Muscle of arm (tissue), 14 donors: ENCODE measurements around the gene IL9R. TPM values are rescaled to one million over a fixed set of nuclear protein-coding genes. Genes with fewer than 3 reads are reported as not detected.
"Not testable (repeated sequence)": the region's sequence is repeated elsewhere in the genome, so short reads cannot be mapped to it uniquely, and the experiment has no call there.

Experiments used
- DNase-seq: peaks from one replicate; pipeline ENCODE4 v3.0.0-alpha.2; 2013
- long read RNA-seq, 11 donors: transcript quantifications; one replicate each; lab custom pipeline, GENCODE V29; 2026
- polyA plus RNA-seq, 12 donors: library from polyadenylated mRNA; unstranded; fragments of 120-200 nt; gene quantifications; one replicate each; pipeline ENCODE4 v1.2.1, GENCODE V29; 2013; ENCODE audit not compliant: insufficient read length in 12 of 12

Gene IL9R, protein sequence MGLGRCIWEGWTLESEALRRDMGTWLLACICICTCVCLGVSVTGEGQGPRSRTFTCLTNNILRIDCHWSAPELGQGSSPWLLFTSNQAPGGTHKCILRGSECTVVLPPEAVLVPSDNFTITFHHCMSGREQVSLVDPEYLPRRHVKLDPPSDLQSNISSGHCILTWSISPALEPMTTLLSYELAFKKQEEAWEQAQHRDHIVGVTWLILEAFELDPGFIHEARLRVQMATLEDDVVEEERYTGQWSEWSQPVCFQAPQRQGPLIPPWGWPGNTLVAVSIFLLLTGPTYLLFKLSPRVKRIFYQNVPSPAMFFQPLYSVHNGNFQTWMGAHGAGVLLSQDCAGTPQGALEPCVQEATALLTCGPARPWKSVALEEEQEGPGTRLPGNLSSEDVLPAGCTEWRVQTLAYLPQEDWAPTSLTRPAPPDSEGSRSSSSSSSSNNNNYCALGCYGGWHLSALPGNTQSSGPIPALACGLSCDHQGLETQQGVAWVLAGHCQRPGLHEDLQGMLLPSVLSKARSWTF
- under 1 TPM in 1 of 12 donors, not detected in 11; 0.11 TPM for polyA plus RNA-seq
- long read RNA-seq, donor 1 = 0 reads
- long read RNA-seq, donor 2 = 0 reads
- long read RNA-seq, donor 3 = 0 reads
- long read RNA-seq, donor 4 = 0 reads
- long read RNA-seq, donor 5 = 0 reads
- long read RNA-seq, donor 6 = 0 reads
- long read RNA-seq, donor 7 = 0 reads
- long read RNA-seq, donor 8 = 0 reads
- long read RNA-seq, donor 9 = 0 reads
- long read RNA-seq, donor 10 = 0 reads
- long read RNA-seq, donor 11 = 0 reads

- no peak for DNase-seq
These were observed at the start of gene IL9R for GRCh38 chrX:155997436-155997835. TSS of gene IL9R (plus strand) at chrX:155997696. CDS start at chrX:155997760, 64 bp downstream.

DNA sequence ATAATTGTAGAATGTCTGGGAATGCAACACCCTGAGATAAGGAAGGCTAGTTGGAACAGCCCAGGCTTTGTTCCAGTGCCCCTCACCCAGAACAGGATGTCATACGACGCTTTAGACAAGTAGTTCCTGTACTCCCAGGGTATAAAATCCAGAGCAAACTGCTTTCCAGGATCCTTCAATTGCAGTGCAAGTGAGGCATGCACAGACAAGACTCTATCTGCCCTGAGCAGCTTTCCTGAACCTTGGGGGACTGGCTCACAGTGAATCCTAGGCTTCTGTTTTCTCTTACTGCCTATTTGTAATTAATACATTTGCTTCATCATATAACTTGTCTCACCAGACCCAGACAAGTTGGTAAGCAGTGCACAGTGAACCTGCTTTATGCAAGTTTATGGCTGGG, 48.4 kb upstream of the IL9R start:
- DNase-seq = no peak

DNA sequence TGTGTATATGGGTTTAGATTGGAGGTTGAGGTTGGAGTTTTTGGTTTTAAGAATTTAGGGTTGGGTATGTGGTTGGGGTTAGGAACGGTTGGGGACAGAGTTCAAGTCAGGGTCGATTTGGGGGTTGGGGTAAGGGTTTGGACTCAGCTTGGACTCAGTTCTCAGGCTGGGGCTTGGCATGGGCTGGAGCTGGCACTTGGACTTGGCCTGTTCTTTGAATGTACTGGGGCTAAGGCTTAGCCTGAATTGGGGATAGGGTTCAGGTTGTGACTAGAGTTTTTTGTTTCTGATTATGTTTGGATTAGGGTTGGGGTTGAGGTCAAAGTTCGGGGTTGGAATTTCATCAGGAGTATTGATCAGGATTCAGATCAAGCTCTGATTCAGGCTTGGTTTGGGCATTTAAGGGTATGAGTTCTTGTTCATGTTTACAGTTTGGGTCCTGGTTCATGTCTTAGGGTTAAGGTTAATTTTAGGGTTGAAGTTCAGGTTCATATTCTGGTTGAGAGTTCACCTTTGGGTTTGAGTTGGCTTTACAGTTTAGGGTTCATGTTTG, 46.2 kb upstream of the IL9R start:
- no peak for DNase-seq

DNA sequence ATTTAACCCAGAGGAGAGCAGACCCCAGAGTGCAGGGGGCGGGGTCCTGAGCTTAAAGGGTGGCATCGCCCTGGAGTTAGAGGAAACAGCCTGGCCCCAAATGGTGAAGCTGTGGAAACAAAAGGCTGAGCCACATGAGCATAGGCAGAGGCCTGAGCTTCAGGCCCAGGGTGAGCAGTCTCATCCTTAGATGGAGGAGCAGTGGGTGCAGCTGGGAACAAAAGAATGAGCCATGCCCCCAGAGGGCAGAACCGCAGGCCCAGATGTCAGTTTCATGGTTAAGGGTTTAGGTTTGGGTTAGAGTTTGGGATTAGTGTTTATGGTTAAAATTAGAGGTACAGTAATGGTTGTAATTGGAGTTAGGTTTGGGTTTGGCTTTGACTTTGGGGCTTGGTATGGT, 44.4 kb upstream of the IL9R start:
- no peak for DNase-seq

- DNase-seq = no peak
These were observed 42.7 kb upstream of the IL9R start for GRCh38 chrX:155954793-155955192.

DNA sequence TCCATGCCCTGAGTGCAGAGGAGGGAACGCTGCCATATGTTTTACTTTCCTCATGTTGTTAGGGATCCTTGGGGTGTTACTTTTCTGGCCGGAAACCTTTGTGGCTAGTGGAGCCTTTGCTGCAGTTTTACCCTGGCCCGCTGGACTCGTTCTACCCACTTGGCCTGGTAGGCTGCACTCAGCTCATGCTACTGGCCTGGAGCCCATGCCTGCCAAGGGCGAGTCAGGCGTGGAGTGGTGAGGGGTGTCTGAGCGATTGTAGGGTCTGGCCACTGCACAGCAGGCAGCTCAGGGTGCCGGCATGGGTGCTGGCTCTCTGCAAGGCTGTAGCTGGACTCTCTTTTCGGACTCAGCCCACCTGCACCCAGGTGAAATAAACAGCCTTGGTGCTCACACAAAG, 41.4 kb upstream of the IL9R start:
- DNase-seq = no peak

- no peak for DNase-seq
These were observed 40.8 kb upstream of the IL9R start for GRCh38 chrX:155956649-155957048.

GRCh38 chrX:155957843-155958242, 39.7 kb upstream of the IL9R start:
- no peak for DNase-seq

- DNase-seq = no peak
These were observed 38.4 kb upstream of the IL9R start for GRCh38 chrX:155959018-155959587.

- DNase-seq = no peak
These were observed 34.6 kb upstream of the IL9R start for GRCh38 chrX:155962906-155963305.

DNA sequence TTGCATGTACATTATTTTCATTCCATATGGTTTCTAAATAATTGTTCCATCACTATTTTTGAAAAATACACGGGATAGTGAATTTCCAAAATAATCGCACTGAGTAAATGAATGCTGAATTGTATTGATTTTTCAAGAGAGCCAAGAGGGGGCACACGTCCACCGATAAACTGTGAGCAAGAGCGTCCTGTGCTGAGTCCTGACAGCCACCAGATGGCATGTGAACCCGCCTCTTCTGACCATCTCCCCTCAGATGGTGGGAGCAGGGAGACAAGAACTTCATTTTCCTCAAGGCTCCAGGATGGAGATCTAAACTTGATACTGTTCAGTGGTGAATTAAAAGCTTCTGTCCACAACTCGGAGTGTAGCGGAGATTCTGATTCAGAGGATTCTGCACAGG, 30.6 kb upstream of the IL9R start:
- no peak for DNase-seq

DNA sequence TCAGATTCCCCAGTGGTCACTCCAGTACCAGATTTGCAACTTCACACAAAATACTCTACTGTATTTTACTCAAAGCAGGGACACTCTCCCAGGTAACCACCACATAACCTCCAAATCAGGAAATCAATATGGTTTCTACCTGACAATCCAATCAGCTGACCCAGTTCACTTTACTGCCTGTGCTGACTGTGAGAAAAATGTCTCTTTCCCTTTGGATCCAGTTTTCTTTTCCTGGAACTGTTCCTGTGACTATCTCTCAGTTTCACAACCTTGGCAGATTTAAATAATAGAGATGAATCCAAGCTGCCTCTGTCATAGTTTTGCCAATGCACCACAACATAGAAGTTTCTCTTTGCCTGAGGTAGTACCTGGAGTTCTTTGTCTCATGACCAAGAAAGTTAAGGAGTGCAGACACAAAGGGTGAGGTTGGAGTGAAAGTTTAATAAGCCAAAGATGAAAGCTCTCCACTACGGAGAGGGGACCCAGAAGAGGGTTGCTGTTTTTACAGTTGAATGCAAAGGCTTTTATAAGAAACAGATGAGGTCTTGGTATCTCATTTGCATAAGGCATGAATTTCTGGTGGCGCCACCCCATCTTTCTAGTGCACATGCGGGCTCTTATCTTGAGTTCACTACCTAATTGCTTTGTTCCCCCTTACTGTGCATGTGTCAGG, 29.7 kb upstream of the IL9R start:
- no peak for DNase-seq

DNA sequence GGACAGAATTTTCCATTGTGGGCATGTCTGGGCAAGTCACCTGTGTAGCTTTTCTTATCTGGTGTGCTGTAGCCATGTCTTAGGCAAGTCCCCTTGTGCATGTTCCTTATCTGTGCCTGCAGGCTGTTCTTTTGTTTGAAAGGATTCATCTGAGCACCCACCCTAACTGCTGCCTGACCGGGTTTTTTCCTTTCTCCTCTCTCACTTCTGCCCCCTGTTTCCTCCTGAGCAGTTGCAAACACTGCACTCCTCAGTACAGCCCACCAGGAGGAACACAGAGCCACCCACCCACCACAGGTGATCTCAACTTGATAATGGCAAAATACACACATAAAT, 29.2 kb upstream of the IL9R start:
- no peak for DNase-seq

GRCh38 chrX:155968791-155969190, 28.7 kb upstream of the IL9R start:
- DNase-seq = no peak

- not testable (repeated sequence) for DNase-seq
These were observed 25.8 kb upstream of the IL9R start for GRCh38 chrX:155971658-155972057.

- DNase-seq = not testable (repeated sequence)
These were observed 25.3 kb upstream of the IL9R start for GRCh38 chrX:155972241-155972640.

DNA sequence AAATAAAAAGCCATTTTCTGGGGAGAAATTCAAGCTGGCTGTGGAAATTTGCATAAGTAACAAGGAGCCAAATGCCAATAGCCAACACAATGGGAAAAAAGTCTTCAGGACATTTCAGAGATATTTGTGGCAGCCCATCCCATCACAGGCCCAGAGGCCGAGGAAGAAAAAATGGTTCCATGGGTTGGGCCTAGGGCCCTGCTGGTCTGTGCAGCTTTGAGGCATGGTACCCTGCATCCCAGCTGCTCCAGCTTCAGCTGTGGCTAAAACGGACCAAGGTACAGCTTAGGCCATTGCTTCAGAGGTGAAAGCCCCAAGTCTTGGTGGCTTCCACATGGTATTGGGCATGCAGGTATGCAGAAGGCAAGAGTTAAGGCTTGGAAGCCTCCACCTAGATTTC, 14.2 kb upstream of the IL9R start:
- DNase-seq = no peak

GRCh38 chrX:155985208-155985607, 12.3 kb upstream of the IL9R start:
- no peak for DNase-seq

DNA sequence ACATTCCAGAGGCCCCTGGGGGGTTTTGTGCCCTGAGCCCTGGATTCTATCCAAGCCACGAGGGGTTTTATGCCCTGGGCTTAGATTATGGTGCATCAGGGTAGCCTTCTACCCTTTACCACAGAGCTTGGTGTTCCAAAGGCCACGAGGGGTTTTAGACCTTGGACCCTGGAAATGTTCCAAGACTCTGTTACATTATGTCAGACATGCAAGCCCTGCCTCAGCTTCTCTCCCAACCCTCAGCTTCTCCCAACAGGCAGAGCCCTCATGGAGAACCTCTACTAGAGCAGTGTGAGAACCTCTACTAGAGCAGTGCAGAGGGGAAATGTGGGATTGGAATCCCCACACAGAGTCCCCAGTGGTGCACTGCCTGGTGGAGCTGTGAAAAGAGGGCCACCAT, 10.5 kb upstream of the IL9R start:
- DNase-seq = not testable (repeated sequence)

- no peak for DNase-seq
These were observed 8.6 kb upstream of the IL9R start for GRCh38 chrX:155988859-155989258.

- no peak for DNase-seq
These were observed 4.1 kb upstream of the IL9R start for GRCh38 chrX:155993421-155993820.

DNA sequence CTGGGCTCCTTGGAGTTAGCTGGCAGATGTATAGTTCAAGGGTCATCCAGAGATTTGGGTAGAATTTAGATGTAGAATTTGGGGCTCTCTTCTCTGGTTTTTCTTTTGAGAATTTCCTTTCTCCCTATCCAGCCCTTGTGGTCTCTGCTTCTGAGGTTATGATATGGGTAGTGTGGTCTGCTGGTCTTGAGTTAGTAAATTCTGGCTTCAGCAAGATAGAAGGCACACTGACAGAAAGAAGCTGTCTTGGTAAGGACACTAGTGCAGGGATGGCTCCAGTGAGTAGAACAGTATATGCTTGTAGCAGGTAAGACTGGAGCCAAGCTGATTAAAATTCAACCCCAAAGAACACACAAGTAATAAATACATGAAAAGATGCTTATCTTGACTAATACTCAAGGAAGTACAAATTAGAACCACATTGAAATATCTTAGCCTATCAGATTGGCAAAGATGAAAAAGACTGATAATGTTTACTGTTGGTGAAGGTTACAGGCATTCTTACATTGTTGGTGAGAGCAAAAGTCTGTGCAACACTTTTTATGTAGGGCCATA, 2.1 kb upstream of the IL9R start:
- DNase-seq = no peak
